HCT116 (cell line): ENCODE data around the gene EGFL7. TPM values are rescaled to one million over a fixed set of nuclear protein-coding genes. Genes with fewer than 3 reads are reported as not detected.

Experiments used
- ATAC-seq: fragments of 200-7000 bp; cut with Tn5 transposase; 2 replicates; pipeline ENCODE4 v1.9.1; 2020; ENCODE audit warnings: mild to moderate bottlenecking, moderate library complexity
- BruUV-seq: library from RNA; stranded (reverse); fragments of 400-500 nt; replicated peaks from 2 replicates; lab custom pipeline; 2021; lab: Mats Ljungman, UMichigan
- CTCF ChIA-PET: fragments of 300-600 bp; sonication (Branson Sonifier 250); formaldehyde crosslinking; loops from one replicate; lab custom pipeline; 2021; ENCODE audit warnings: antibody characterized with exemption; lab: Charles Lee
- POLR2A ChIA-PET: fragments of 300-600, 350-600 bp; sonication (Branson Sonifier 250); formaldehyde crosslinking; loops from one replicate; lab custom pipeline; 2021; ENCODE audit warnings: antibody characterized with exemption; lab: Charles Lee
- RAD21 ChIA-PET, 2 experiments: fragments of 300-600 bp; sonication (Branson Sonifier 250); formaldehyde crosslinking; loops; one replicate each; lab custom pipeline; 2023; ENCODE audit warnings: low total read pairs in 2 of 2; ENCODE audit not compliant: uncharacterized antibody in 2 of 2, unreplicated experiment in 2 of 2, low non-redundant PET in 1 of 2; lab: Charles Lee
- DNase-seq: peaks from one replicate; pipeline ENCODE4 v3.0.0-alpha.2; 2010; ENCODE audit warnings: low read depth, low spot score
- H2AFZ ChIP-seq: fragments of 200-600 bp; shearing (Covaris generic), sonication (generic); 2 replicates; pipeline ENCODE4 v1.6.1; 2017; ENCODE audit warnings: low read depth, mixed run types, mixed read lengths, antibody characterized with exemption, low read length; ENCODE audit not compliant: poor library complexity, severe bottlenecking
- H3K27ac ChIP-seq: 2 replicates; pipeline ENCODE4 v1.5.1; 2012; ENCODE audit warnings: low read depth, low read length
- H3K27me3 ChIP-seq: fragments of 200-600 bp; sonication (generic); 2 replicates; pipeline ENCODE4 v1.6.1; 2016; ENCODE audit warnings: mixed run types, low read length, mixed read lengths; ENCODE audit not compliant: insufficient read depth
- H3K36me3 ChIP-seq, 2 experiments: fragments of 200-500 bp in 1 of 2; fragments of 200-600 bp in 1 of 2; sonication (Bioruptor generic) in 1 of 2; sonication (generic) in 1 of 2; 2 replicates each; pipeline versions ENCODE4 v1.5.1 to v1.6.1; 2014 to 2016; ENCODE audit warnings: low read length in 2 of 2, inconsistent platforms in 1 of 2, mixed read lengths in 1 of 2, mixed run types in 1 of 2; ENCODE audit not compliant: insufficient read depth in 2 of 2, control insufficient read depth in 1 of 2
- H3K4me1 ChIP-seq, 2 experiments: fragments of 200-600 bp in 1 of 2; sonication (generic) in 1 of 2; 2 replicates each; pipeline versions ENCODE4 v1.5.1 to v1.6.1; 2012 to 2017; ENCODE audit warnings: low read length in 2 of 2, inconsistent platforms in 1 of 2, mild to moderate bottlenecking in 1 of 2, mixed read lengths in 1 of 2, mixed run types in 1 of 2, moderate library complexity in 1 of 2; ENCODE audit not compliant: insufficient read depth in 2 of 2, control insufficient read depth in 1 of 2
- H3K4me2 ChIP-seq: fragments of 200-600 bp; sonication (generic); 2 replicates; pipeline ENCODE4 v1.6.1; 2017; ENCODE audit warnings: mixed run types, low read length, mixed read lengths
- H3K4me3 ChIP-seq, 2 experiments: fragments of 200-600 bp in 1 of 2; sonication (generic) in 1 of 2; replicated peaks in 1 of 2; 2 replicates each; pipeline ENCODE4 v1.5.1; 2011 to 2016; ENCODE audit warnings: low read length in 2 of 2, control low read depth in 1 of 2, low read depth in 1 of 2, mild to moderate bottlenecking in 1 of 2, mixed read lengths in 1 of 2, mixed run types in 1 of 2
- H3K79me2 ChIP-seq: fragments of 200-600 bp; sonication (generic); 2 replicates; pipeline ENCODE4 v1.6.1; 2017; ENCODE audit warnings: mild to moderate bottlenecking, mixed run types, low read length, moderate library complexity, mixed read lengths; ENCODE audit not compliant: insufficient read depth
- H3K9ac ChIP-seq: fragments of 200-600 bp; sonication (generic); 2 replicates; pipeline ENCODE4 v1.6.1; 2016; ENCODE audit warnings: low read length, mixed read lengths
- H3K9me2 ChIP-seq: fragments of 200-600 bp; sonication (generic), shearing (Covaris generic); 2 replicates; pipeline ENCODE4 v1.6.1; 2017; ENCODE audit warnings: mixed run types, mild to moderate bottlenecking, moderate library complexity; ENCODE audit not compliant: insufficient read depth
- H3K9me3 ChIP-seq, 2 experiments: fragments of 200-500 bp in 1 of 2; fragments of 200-600 bp in 1 of 2; sonication (Bioruptor generic) in 1 of 2; sonication (generic) in 1 of 2; 2 replicates each; pipeline ENCODE4 v1.6.1; 2014 to 2017; ENCODE audit warnings: low read length in 2 of 2, mixed read lengths in 2 of 2, inconsistent platforms in 1 of 2, low read depth in 1 of 2, mild to moderate bottlenecking in 1 of 2, mixed run types in 1 of 2, moderate library complexity in 1 of 2; ENCODE audit not compliant: control insufficient read depth in 1 of 2, insufficient read depth in 1 of 2
- H4K20me1 ChIP-seq: fragments of 200-600 bp; sonication (generic), shearing (Covaris generic); 2 replicates; pipeline ENCODE4 v1.6.1; 2017; ENCODE audit warnings: mixed run types, mild to moderate bottlenecking, moderate library complexity; ENCODE audit not compliant: insufficient read depth
- CEBPB ChIP-seq: IDR thresholded peaks from 2 replicates; pipeline ENCODE4 v1.6.1; 2012; ENCODE audit warnings: low read depth
- EGR1 ChIP-seq: IDR thresholded peaks from 2 replicates; pipeline ENCODE4 v1.6.1; 2012; ENCODE audit warnings: low read depth
- EZH2 ChIP-seq: fragments of 200-600 bp; sonication (generic); IDR thresholded peaks from 2 replicates; pipeline ENCODE4 v1.6.1; 2017; ENCODE audit warnings: antibody characterized with exemption, mixed run types
- FOSL1 ChIP-seq: IDR thresholded peaks from 2 replicates; pipeline ENCODE4 v1.6.1; 2012; ENCODE audit warnings: low read depth
- MAX ChIP-seq: IDR thresholded peaks from 2 replicates; pipeline ENCODE4 v1.6.1; 2012
- POLR2A ChIP-seq: IDR thresholded peaks from 2 replicates; pipeline ENCODE4 v1.7.0; 2011; ENCODE audit warnings: borderline replicate concordance; ENCODE audit not compliant: insufficient read depth, insufficient read length; ENCODE audit errors: extremely low read depth
- REST ChIP-seq: IDR thresholded peaks from 2 replicates; pipeline ENCODE4 v1.6.1; 2012; ENCODE audit warnings: low read depth
- SP1 ChIP-seq: IDR thresholded peaks from 2 replicates; pipeline ENCODE4 v1.6.1; 2012; ENCODE audit warnings: low read depth
- TCF7L2 ChIP-seq: IDR thresholded peaks from 2 replicates; pipeline ENCODE4 v1.7.0; 2011; ENCODE audit warnings: borderline replicate concordance, inconsistent platforms; ENCODE audit not compliant: insufficient read depth, insufficient read length; ENCODE audit errors: extremely low read depth
- ZBTB33 ChIP-seq: IDR thresholded peaks from 2 replicates; pipeline ENCODE4 v1.6.1; 2011; ENCODE audit warnings: mild to moderate bottlenecking, low read length, moderate library complexity; ENCODE audit not compliant: insufficient replicate concordance; ENCODE audit errors: extremely low read depth
- ZFX ChIP-seq: fragments of 450-650 bp; IDR thresholded peaks from 2 replicates; pipeline ENCODE4 v1.6.1; 2017
- ZNF274 ChIP-seq: fragments of 200-500 bp; sonication (Bioruptor generic); IDR thresholded peaks from 2 replicates; pipeline ENCODE4 v1.6.1; 2014; ENCODE audit warnings: mild to moderate bottlenecking, low read depth, low read length, inconsistent platforms
- intact Hi-C: fragments of 100-400 bp; cut with micrococcal nuclease; formaldehyde crosslinking; loops from 2 replicates; pipeline ENCODE4 v1.10.0; 2022
- total RNA-seq: library from RNA; stranded (reverse); gene quantifications from one replicate; pipeline ENCODE4 v1.2.1, GENCODE V29; 2021; ENCODE audit not compliant: unreplicated experiment
- TF ChIP-seq, protein P1 (sequence below): IDR thresholded peaks from 2 replicates; pipeline ENCODE4 v1.6.1; 2012

EGFL7 gene
- total RNA-seq, 1 experiment from 2014 or later = 82.0 TPM

GRCh38 chr9:136672431-136673087 is 9.8 kb downstream of the EGFL7 start:
- Histone ChIP-seq H3K79me2 (no peaks in the 10 kb centered on the region), H4K20me1 (no peaks in the 10 kb centered on the region), H3K9ac (no peak overlapping the region), H3K9me3 (no peaks in the 10 kb centered on the region), H3K27me3 (no peaks in the 10 kb centered on the region), H3K36me3 (peaks cover 0 to 7% of the 10 kb centered on the region in 2 experiments; a peak in 2 of 4 replicates), H3K27ac (peak overlapping the region; percentile 10; the same call in 1 of the 2 replicates)
- POLR2A ChIA-PET = interaction anchor here (1.5 kb wide), 1 partner anchor 21 kb away, joined by 5 read pairs; no protein-coding TSS in a partner anchor
- CTCF ChIA-PET = interaction anchor here (1.1 to 2.3 kb wide), 4 partner anchors 9 to 310 kb away, joined by 3 to 18 read pairs (median 6); partner anchors contain the start of gene DNLZ
- intact Hi-C loops = no loop called here
- no peak for ATAC-seq
- RAD21 ChIA-PET = no interaction called here
- TF ChIP-seq ZNF274 (no peak), ZFX (no peak), REST (no peak), TCF7L2 (no peak), CEBPB (no peak), SP1 (no peak), MAX (no peak), EGR1 (no peak), EZH2 (no peak), POLR2A (no peak), ZBTB33 (no peak), FOSL1 (no peak)
- TF ChIP-seq, protein P1, sequence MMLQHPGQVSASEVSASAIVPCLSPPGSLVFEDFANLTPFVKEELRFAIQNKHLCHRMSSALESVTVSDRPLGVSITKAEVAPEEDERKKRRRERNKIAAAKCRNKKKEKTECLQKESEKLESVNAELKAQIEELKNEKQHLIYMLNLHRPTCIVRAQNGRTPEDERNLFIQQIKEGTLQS = no peak
- TF ChIP-seq, all 23 proteins: peak for 0
- H3K4me2 ChIP-seq = no peak overlapping the region
- H3K4me3 ChIP-seq = no peak overlapping the region
- DNase-seq = no peak
- H2AFZ ChIP-seq = no peak overlapping the region
- H3K9me2 ChIP-seq = no peaks in the 10 kb centered on the region
- H3K4me1 ChIP-seq = peaks cover 0 to 34% of the 10 kb centered on the region in 2 experiments; a peak in 2 of 4 replicates
- BruUV-seq = no TSS peak
